KMS-11 (cell line): Measurements from ENCODE around the gene AMD1.
A peak's percentile ranks its signal among the peaks of the same experiment; 100 is the strongest.

Source experiments
- H2AFZ ChIP-seq: fragments of 200-600 bp; sonication (generic); 2 replicates; pipeline ENCODE4 v1.6.1; 2016; ENCODE audit warnings: antibody characterized with exemption, mixed run types, low read depth
- H3K27ac ChIP-seq: fragments of 200-600 bp; sonication (generic); 2 replicates; pipeline ENCODE4 v1.6.1; 2016; ENCODE audit warnings: mild to moderate bottlenecking, mixed run types
- H3K27me3 ChIP-seq: fragments of 200-600 bp; sonication (generic); 2 replicates; pipeline ENCODE4 v1.6.1; 2017; ENCODE audit warnings: mild to moderate bottlenecking, low read depth, mixed run types, moderate library complexity; ENCODE audit not compliant: insufficient read depth
- H3K36me3 ChIP-seq: fragments of 200-600 bp; sonication (generic); 2 replicates; pipeline ENCODE4 v1.6.1; 2017; ENCODE audit warnings: mild to moderate bottlenecking, mixed run types; ENCODE audit not compliant: insufficient read depth
- H3K4me1 ChIP-seq: fragments of 200-600 bp; sonication (generic); 2 replicates; pipeline ENCODE4 v1.6.1; 2016; ENCODE audit warnings: mild to moderate bottlenecking, low read depth, mixed run types; ENCODE audit not compliant: poor library complexity, severe bottlenecking
- H3K4me2 ChIP-seq: fragments of 200-600 bp; sonication (generic); 2 replicates; pipeline ENCODE4 v1.7.0; 2016; ENCODE audit warnings: mild to moderate bottlenecking, mixed run types
- H3K4me3 ChIP-seq: fragments of 200-600 bp; sonication (generic); IDR thresholded peaks from 2 replicates; pipeline ENCODE4 v1.6.1; 2017; ENCODE audit warnings: low read depth, low read length, mixed read lengths; ENCODE audit not compliant: insufficient read depth
- H3K79me2 ChIP-seq: fragments of 200-600 bp; sonication (generic); 2 replicates; pipeline ENCODE4 v1.6.1; 2016; ENCODE audit warnings: low read depth, mixed run types; ENCODE audit not compliant: insufficient read depth
- H3K9ac ChIP-seq: fragments of 200-600 bp; sonication (generic); 2 replicates; pipeline ENCODE4 v1.6.1; 2016; ENCODE audit warnings: mild to moderate bottlenecking, mixed run types
- H4K20me1 ChIP-seq: fragments of 200-600 bp; sonication (generic); 2 replicates; pipeline ENCODE4 v1.6.1; 2016; ENCODE audit warnings: mild to moderate bottlenecking, mixed run types; ENCODE audit not compliant: insufficient read depth
- CTCF ChIP-seq: fragments of 200-600 bp; sonication (generic); conservative IDR thresholded peaks from 2 replicates; pipeline ENCODE4 v1.6.1; 2017; ENCODE audit warnings: low read depth, mild to moderate bottlenecking, antibody characterized with exemption, low read length, moderate library complexity, mixed read lengths

The AMD1 gene

GRCh38 chr6:110876170-110876773 lies 1.7 kb downstream of the AMD1 start:
- Histone ChIP-seq H3K4me2 (peak overlapping the region; percentile 91), H3K4me1 (peaks cover 43% of the 10 kb centered on the region), H3K79me2 (peaks cover 68% of the 10 kb centered on the region), H4K20me1 (peaks cover 42% of the 10 kb centered on the region), H3K4me3 (no peak overlapping the region), H2AFZ (no peak overlapping the region), H3K27me3 (no peaks in the 10 kb centered on the region), H3K36me3 (no peaks in the 10 kb centered on the region), H3K27ac (peak overlapping the region; percentile 85), H3K9ac (peak overlapping the region; percentile 97)
- TF ChIP-seq CTCF: no peak

DNA sequence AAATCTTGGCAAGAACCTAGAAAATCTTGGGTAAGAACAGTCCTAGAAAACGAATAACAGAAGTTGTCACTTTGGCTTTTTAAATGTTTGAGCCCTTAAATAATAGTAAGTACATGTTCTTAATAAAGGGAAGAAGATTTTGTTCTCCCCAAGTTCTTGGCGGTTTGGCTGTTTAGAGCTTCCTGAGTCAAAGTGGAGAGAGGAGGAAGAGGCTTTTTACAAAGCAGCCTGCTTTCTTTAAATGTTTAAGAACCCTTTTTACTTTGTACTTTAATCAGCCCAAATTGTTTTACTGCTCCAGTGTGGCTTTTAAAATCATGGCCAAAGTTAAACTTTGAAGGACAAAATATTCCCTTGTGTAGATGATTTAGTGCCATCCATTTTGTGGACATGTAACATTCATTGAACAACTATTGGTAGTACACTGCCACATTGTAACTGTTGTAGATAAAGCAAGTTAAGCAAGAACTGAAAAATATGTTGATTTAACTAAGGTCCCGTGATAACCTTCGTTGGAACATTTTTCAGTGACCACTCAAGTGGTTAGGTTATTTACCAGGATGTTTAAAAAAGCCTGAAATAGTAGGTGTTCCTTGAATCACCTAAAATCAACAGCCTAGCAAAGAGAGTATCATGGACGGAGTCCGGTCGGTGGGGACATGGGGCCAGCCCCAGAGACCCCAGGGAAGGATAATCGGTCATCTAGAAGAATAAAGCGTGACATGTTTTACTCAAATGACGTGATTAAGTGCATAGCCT lies 2.4 kb downstream of the AMD1 start:
- Histone ChIP-seq H3K9ac (peak overlapping the region; percentile 97), H4K20me1 (peaks cover 49% of the 10 kb centered on the region), H2AFZ (no peak overlapping the region), H3K27ac (peak overlapping the region; percentile 85; the same call in 1 of the 2 replicates), H3K79me2 (peaks cover 76% of the 10 kb centered on the region), H3K4me2 (peak overlapping the region; percentile 91), H3K4me1 (peaks cover 50% of the 10 kb centered on the region), H3K36me3 (no peaks in the 10 kb centered on the region), H3K27me3 (no peaks in the 10 kb centered on the region), H3K4me3 (no peak overlapping the region)
- TF ChIP-seq CTCF: no peak

DNA sequence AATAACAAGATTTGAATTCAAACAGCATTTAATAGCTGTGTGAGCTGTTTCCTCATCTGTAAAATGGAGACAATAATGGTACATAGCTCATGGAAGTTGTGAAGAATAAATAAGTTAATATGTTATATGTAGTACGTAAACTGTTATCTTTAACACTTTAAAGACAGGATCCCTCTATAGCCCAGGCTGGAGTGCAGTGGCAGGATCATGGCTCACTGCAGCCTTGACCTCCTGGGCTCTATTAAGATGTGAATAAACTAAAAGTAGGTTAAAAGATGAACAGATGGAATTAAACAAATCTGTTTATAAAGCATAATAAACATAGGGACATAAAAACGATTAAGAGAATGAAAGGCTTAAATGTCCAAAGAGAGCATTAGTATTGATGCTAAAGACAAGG lies 3.0 kb downstream of the AMD1 start:
- Histone ChIP-seq H3K4me3 (no peak overlapping the region), H3K79me2 (peaks cover 81% of the 10 kb centered on the region), H3K4me2 (peak overlapping the region; percentile 91), H4K20me1 (peaks cover 53% of the 10 kb centered on the region), H3K36me3 (no peaks in the 10 kb centered on the region), H3K4me1 (peaks cover 56% of the 10 kb centered on the region), H3K27ac (no peak overlapping the region), H3K9ac (peak overlapping the region; percentile 97; the same call in 1 of the 2 replicates), H2AFZ (no peak overlapping the region), H3K27me3 (no peaks in the 10 kb centered on the region)
- TF ChIP-seq CTCF: no peak

- no peak overlapping the region for H3K27ac ChIP-seq
- peaks cover 64% of the 10 kb centered on the region for H4K20me1 ChIP-seq
- H3K27me3 ChIP-seq: no peaks in the 10 kb centered on the region
- H3K4me2 ChIP-seq: peak overlapping the region; percentile 91
- no peak for TF ChIP-seq CTCF
- H3K4me3 ChIP-seq: no peak overlapping the region
- H3K36me3 ChIP-seq: no peaks in the 10 kb centered on the region
- H3K4me1 ChIP-seq: peaks cover 63% of the 10 kb centered on the region
- no peak overlapping the region for H2AFZ ChIP-seq
- peaks cover 95% of the 10 kb centered on the region for H3K79me2 ChIP-seq
- H3K9ac ChIP-seq: no peak overlapping the region
Observed at GRCh38 chr6:110878751-110879522, 4.4 kb downstream of the AMD1 start.
